ENCODE measurements around the gene MIPEP.

The MIPEP gene

GRCh38 chr13:23751195-23751594 is 138.0 kb downstream of the MIPEP start:
- H3K27me3 ChIP-seq (ENCODE audit: insufficient read depth, low read length): no peaks in the 10 kb centered on the region
- H3K4me1 ChIP-seq (ENCODE audit: insufficient read depth, low read length, severe bottlenecking): no peaks in the 10 kb centered on the region
- no peak for TF ChIP-seq CTCF (IDR thresholded peaks at IDR 0.05; ENCODE audit: low read length)
- TF ChIP-seq EZH2 (IDR thresholded peaks at IDR 0.05; ENCODE audit: borderline replicate concordance, low read length): no peak
- no peaks in the 10 kb centered on the region for H3K36me3 ChIP-seq (ENCODE audit: insufficient read depth, low read length)
- H3K4me3 ChIP-seq (ENCODE audit: low read depth, low read length, poor library complexity, severe bottlenecking): no peak overlapping the region
- H2AFZ ChIP-seq (ENCODE audit: low read length): no peak overlapping the region
- H3K9me3 ChIP-seq (ENCODE audit: low read length): no peaks in the 10 kb centered on the region
- no peaks in the 10 kb centered on the region for H3K9me2 ChIP-seq (ENCODE audit: low read depth, low read length)
- H3K27ac ChIP-seq (ENCODE audit: low read depth, low read length, poor library complexity, severe bottlenecking): no peak overlapping the region
- no peak overlapping the region for H3K9ac ChIP-seq (ENCODE audit: low read length)
- H3F3A ChIP-seq (ENCODE audit: insufficient read depth, low read length): no peaks in the 10 kb centered on the region
- no peak overlapping the region for H3K4me2 ChIP-seq (ENCODE audit: low read length)
- H3K79me2 ChIP-seq (ENCODE audit: insufficient read depth, low read length): no peaks in the 10 kb centered on the region
- H4K20me1 ChIP-seq (ENCODE audit: insufficient read depth, low read length): no peaks in the 10 kb centered on the region

DNA sequence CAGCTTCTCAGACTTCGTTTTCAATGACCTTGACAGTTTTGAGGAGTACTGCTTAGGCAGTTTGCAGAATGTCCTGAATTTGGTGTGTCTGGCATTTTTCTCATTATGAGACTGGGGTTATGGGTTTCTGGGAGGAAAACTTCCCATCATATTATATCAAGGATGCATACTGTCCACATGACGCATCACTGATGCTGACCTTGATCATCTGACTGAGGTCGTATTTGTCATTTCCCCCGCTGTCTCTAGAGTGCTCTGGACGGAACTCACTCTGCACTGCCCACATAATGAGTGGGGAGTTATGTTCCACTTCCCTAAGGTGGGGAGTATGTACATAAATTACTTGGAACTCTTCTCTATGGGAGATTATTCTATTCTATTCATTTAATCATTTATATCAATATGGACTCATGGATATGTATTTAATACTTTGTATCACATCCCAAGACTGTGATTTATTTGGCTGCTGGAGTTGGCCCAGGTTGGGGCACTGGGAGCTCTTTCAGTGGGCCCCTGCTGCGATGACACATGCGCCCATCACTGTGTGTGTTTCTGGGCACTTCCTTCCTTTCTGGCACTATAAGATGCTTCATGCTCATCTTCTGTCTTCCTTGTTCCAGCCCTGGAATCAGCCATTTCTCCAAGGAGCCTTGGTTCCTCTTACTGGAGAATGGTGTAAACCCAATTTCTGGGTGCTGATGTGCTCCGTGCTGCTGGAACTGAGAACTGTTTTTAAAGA is 138.6 kb downstream of the MIPEP start:
- Histone ChIP-seq H3K79me2 (ENCODE audit: insufficient read depth, low read length) (no peaks in the 10 kb centered on the region), H2AFZ (ENCODE audit: low read length) (no peak overlapping the region), H4K20me1 (ENCODE audit: insufficient read depth, low read length) (no peaks in the 10 kb centered on the region), H3K4me1 (ENCODE audit: insufficient read depth, low read length, severe bottlenecking) (no peaks in the 10 kb centered on the region), H3K4me3 (ENCODE audit: low read depth, low read length, poor library complexity, severe bottlenecking) (no peak overlapping the region), H3K9me3 (ENCODE audit: low read length) (no peaks in the 10 kb centered on the region), H3F3A (ENCODE audit: insufficient read depth, low read length) (no peaks in the 10 kb centered on the region), H3K9me2 (ENCODE audit: low read depth, low read length) (no peaks in the 10 kb centered on the region), H3K27ac (ENCODE audit: low read depth, low read length, poor library complexity, severe bottlenecking) (no peak overlapping the region), H3K36me3 (ENCODE audit: insufficient read depth, low read length) (no peaks in the 10 kb centered on the region), H3K27me3 (ENCODE audit: insufficient read depth, low read length) (no peaks in the 10 kb centered on the region), H3K4me2 (ENCODE audit: low read length) (no peak overlapping the region), H3K9ac (ENCODE audit: low read length) (no peak overlapping the region)
- no peak for TF ChIP-seq CTCF (IDR thresholded peaks at IDR 0.05; ENCODE audit: low read length)
- TF ChIP-seq EZH2 (IDR thresholded peaks at IDR 0.05; ENCODE audit: borderline replicate concordance, low read length): no peak

DNA sequence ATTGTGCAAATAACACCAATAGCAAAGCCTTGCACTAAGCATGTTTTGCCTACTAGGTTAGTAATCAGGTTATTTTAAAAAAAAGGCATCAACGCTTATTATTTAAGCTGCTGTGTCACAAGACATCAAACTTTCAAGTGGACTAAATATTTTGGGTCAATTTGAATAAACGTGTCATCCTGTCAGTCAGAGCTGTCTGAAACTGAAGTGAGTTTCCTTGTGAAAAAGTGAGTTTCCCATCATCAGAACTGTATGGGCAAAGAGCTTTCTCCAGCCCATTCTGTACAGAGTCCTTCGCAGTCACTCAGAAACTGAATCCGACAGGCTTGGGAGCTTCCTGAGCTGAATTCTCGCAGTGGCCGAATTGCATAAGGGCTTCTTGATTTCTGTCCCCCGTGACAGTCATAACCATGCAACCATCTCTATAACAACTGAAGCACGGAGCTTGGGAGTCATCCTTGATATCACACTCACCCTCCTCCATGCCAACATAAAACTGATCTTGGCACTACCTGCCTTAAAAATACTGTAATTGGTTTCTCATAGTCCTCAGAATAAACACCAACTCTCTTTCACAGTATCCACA is 139.8 kb downstream of the MIPEP start:
- H3K9me3 ChIP-seq (ENCODE audit: low read length): no peaks in the 10 kb centered on the region
- TF ChIP-seq EZH2 (IDR thresholded peaks at IDR 0.05; ENCODE audit: borderline replicate concordance, low read length) (no peak), CTCF (IDR thresholded peaks at IDR 0.05; ENCODE audit: low read length) (no peak)
- no peaks in the 10 kb centered on the region for H4K20me1 ChIP-seq (ENCODE audit: insufficient read depth, low read length)
- no peaks in the 10 kb centered on the region for H3K79me2 ChIP-seq (ENCODE audit: insufficient read depth, low read length)
- H3F3A ChIP-seq (ENCODE audit: insufficient read depth, low read length): no peaks in the 10 kb centered on the region
- H3K9ac ChIP-seq (ENCODE audit: low read length): no peak overlapping the region
- H3K27ac ChIP-seq (ENCODE audit: low read depth, low read length, poor library complexity, severe bottlenecking): no peak overlapping the region
- no peak overlapping the region for H2AFZ ChIP-seq (ENCODE audit: low read length)
- H3K27me3 ChIP-seq (ENCODE audit: insufficient read depth, low read length): no peaks in the 10 kb centered on the region
- H3K4me3 ChIP-seq (ENCODE audit: low read depth, low read length, poor library complexity, severe bottlenecking): no peak overlapping the region
- H3K9me2 ChIP-seq (ENCODE audit: low read depth, low read length): no peaks in the 10 kb centered on the region
- no peak overlapping the region for H3K4me2 ChIP-seq (ENCODE audit: low read length)
- no peaks in the 10 kb centered on the region for H3K4me1 ChIP-seq (ENCODE audit: insufficient read depth, low read length, severe bottlenecking)
- no peaks in the 10 kb centered on the region for H3K36me3 ChIP-seq (ENCODE audit: insufficient read depth, low read length)

Measured in OCI-LY1 (cell line).